Measurements from ENCODE around the gene GDAP2. TPM values are rescaled to one million over a fixed set of nuclear protein-coding genes. Genes with fewer than 3 reads are reported as not detected.

The GDAP2 gene
- total RNA-seq, 1 donor from 2014 or later: 31.6 TPM

DNA sequence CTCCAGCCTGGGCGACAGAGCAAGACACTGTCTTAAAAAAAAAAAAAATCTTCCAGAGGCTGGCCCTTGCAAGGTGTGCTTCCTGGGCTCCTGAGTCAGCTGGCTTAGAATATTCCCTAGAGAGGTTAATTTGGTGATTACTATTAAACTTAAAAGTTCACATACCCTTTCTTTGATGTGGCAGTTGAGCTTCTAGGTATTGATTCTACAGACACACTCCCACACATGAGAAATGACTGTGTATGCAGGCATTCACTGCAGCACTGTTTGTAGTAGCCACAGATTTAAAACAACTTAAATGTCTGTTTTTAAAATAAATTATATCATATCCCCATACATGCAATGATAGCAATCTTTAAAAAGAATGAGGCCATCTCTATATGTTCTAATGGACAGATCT is 93.4 kb downstream of the GDAP2 start:
- H3K27me3 Mint-ChIP-seq (ENCODE audit: low read depth, unreplicated experiment): no peaks in the 10 kb centered on the region
- no peaks in the 10 kb centered on the region for H3K9me3 Mint-ChIP-seq (ENCODE audit: unreplicated experiment)
- FAIRE-seq (peak; percentile 20), DNase-seq (ENCODE audit: low read depth) (no peak)
- Histone ChIP-seq H3K4me2 (ENCODE audit: low read length) (no peak overlapping the region), H3K4me3 (ENCODE audit: insufficient read depth, low read depth, low read length) (no peak overlapping the region), H3K9ac (ENCODE audit: low read length) (no peak overlapping the region), H3K79me2 (ENCODE audit: insufficient read depth, low read length) (no peaks in the 10 kb centered on the region), H3K4me1 (ENCODE audit: insufficient read depth, low read length) (peaks cover 18% of the 10 kb centered on the region), H4K20me1 (ENCODE audit: insufficient read depth, low read length) (no peaks in the 10 kb centered on the region), H2AFZ (ENCODE audit: low read depth, low read length) (no peak overlapping the region), H3K27me3 (ENCODE audit: insufficient read depth, low read length) (no peaks in the 10 kb centered on the region), H3K9me3 (ENCODE audit: insufficient read depth, low read depth, low read length) (no peaks in the 10 kb centered on the region), H3K36me3 (ENCODE audit: insufficient read depth, low read length) (no peaks in the 10 kb centered on the region), H3K27ac (ENCODE audit: low read depth, low read length) (no peak overlapping the region)
- TF ChIP-seq EZH2 (IDR thresholded peaks at IDR 0.05; ENCODE audit: insufficient read depth, low read length): no peak
- TF ChIP-seq, protein P1, sequence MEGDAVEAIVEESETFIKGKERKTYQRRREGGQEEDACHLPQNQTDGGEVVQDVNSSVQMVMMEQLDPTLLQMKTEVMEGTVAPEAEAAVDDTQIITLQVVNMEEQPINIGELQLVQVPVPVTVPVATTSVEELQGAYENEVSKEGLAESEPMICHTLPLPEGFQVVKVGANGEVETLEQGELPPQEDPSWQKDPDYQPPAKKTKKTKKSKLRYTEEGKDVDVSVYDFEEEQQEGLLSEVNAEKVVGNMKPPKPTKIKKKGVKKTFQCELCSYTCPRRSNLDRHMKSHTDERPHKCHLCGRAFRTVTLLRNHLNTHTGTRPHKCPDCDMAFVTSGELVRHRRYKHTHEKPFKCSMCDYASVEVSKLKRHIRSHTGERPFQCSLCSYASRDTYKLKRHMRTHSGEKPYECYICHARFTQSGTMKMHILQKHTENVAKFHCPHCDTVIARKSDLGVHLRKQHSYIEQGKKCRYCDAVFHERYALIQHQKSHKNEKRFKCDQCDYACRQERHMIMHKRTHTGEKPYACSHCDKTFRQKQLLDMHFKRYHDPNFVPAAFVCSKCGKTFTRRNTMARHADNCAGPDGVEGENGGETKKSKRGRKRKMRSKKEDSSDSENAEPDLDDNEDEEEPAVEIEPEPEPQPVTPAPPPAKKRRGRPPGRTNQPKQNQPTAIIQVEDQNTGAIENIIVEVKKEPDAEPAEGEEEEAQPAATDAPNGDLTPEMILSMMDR (IDR thresholded peaks at IDR 0.05; ENCODE audit: insufficient read depth, low read depth, low read length): no peak
- no peak overlapping the region for H3K27ac Mint-ChIP-seq (ENCODE audit: unreplicated experiment)
- no peak overlapping the region for H3K4me3 Mint-ChIP-seq (ENCODE audit: unreplicated experiment)
- H3K36me3 Mint-ChIP-seq (ENCODE audit: low read depth, unreplicated experiment): peaks cover 4% of the 10 kb centered on the region
- peaks cover 3% of the 10 kb centered on the region for H3K4me1 Mint-ChIP-seq (ENCODE audit: low read depth, unreplicated experiment)

DNA sequence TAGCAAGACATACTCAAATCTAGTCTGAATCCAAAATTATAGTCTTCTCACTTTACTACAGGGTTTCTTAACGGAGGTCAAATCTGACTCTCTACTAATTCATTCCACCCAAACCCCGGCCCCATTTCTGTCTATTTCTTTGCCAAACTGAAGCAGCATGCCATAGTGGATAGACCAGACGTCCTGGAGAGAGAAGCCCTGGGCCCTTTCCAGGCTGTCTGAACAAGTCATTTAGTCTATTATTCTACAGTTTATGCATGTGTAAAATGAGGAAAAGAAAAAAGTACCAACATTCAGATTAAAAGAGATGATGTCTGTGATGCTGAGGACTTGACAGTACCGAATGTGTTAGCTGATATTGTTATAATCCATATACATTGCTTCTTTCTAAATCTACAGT is 95.0 kb downstream of the GDAP2 start:
- no peaks in the 10 kb centered on the region for H4K20me1 ChIP-seq (ENCODE audit: insufficient read depth, low read length)
- no peaks in the 10 kb centered on the region for H3K79me2 ChIP-seq (ENCODE audit: insufficient read depth, low read length)
- no peak overlapping the region for H2AFZ ChIP-seq (ENCODE audit: low read depth, low read length)
- Mint-ChIP-seq H3K9me3 (ENCODE audit: unreplicated experiment) (no peaks in the 10 kb centered on the region), H3K36me3 (ENCODE audit: low read depth, unreplicated experiment) (peaks cover 2% of the 10 kb centered on the region), H3K4me1 (ENCODE audit: low read depth, unreplicated experiment) (peaks cover 3% of the 10 kb centered on the region), H3K27me3 (ENCODE audit: low read depth, unreplicated experiment) (no peaks in the 10 kb centered on the region), H3K27ac (ENCODE audit: unreplicated experiment) (no peak overlapping the region), H3K4me3 (ENCODE audit: unreplicated experiment) (no peak overlapping the region)
- no peaks in the 10 kb centered on the region for H3K9me3 ChIP-seq (ENCODE audit: insufficient read depth, low read depth, low read length)
- no peak overlapping the region for H3K4me3 ChIP-seq (ENCODE audit: insufficient read depth, low read depth, low read length)
- no peak overlapping the region for H3K4me2 ChIP-seq (ENCODE audit: low read length)
- H3K9ac ChIP-seq (ENCODE audit: low read length): no peak overlapping the region
- H3K27ac ChIP-seq (ENCODE audit: low read depth, low read length): no peak overlapping the region
- H3K36me3 ChIP-seq (ENCODE audit: insufficient read depth, low read length): no peaks in the 10 kb centered on the region
- TF ChIP-seq, protein P1 (IDR thresholded peaks at IDR 0.05; ENCODE audit: insufficient read depth, low read depth, low read length): no peak
- TF ChIP-seq EZH2 (IDR thresholded peaks at IDR 0.05; ENCODE audit: insufficient read depth, low read length): no peak
- no peaks in the 10 kb centered on the region for H3K27me3 ChIP-seq (ENCODE audit: insufficient read depth, low read length)
- DNase-seq (ENCODE audit: low read depth) (no peak), FAIRE-seq (no peak)
- H3K4me1 ChIP-seq (ENCODE audit: insufficient read depth, low read length): peaks cover 15% of the 10 kb centered on the region

DNA sequence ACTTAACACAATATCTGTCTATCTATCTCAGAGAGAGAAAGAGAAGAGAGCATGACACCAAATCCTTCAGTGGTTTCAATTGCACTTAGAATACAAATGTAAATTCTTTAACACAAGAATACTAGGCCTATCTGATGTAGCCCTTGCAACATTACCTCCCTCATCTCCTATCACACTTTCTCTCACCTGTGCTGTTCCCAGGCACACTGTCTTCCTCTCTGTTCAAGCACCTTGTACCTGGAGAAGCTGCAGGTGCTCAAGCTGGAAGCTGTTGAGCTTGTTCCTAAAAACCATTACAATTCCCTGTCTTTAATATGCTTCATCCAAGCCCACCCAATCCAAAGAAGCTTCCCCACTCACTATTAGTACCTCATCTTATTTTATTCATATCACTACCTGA is 97.0 kb downstream of the GDAP2 start:
- Histone ChIP-seq H3K4me1 (ENCODE audit: insufficient read depth, low read length) (peaks cover 9% of the 10 kb centered on the region), H3K79me2 (ENCODE audit: insufficient read depth, low read length) (no peaks in the 10 kb centered on the region), H3K4me2 (ENCODE audit: low read length) (no peak overlapping the region), H3K27me3 (ENCODE audit: insufficient read depth, low read length) (no peaks in the 10 kb centered on the region), H3K9ac (ENCODE audit: low read length) (no peak overlapping the region), H3K4me3 (ENCODE audit: insufficient read depth, low read depth, low read length) (no peak overlapping the region), H4K20me1 (ENCODE audit: insufficient read depth, low read length) (no peaks in the 10 kb centered on the region), H2AFZ (ENCODE audit: low read depth, low read length) (no peak overlapping the region), H3K27ac (ENCODE audit: low read depth, low read length) (no peak overlapping the region), H3K36me3 (ENCODE audit: insufficient read depth, low read length) (no peaks in the 10 kb centered on the region), H3K9me3 (ENCODE audit: insufficient read depth, low read depth, low read length) (no peaks in the 10 kb centered on the region)
- Mint-ChIP-seq H3K27me3 (ENCODE audit: low read depth, unreplicated experiment) (no peaks in the 10 kb centered on the region), H3K27ac (ENCODE audit: unreplicated experiment) (no peak overlapping the region), H3K4me3 (ENCODE audit: unreplicated experiment) (no peak overlapping the region), H3K36me3 (ENCODE audit: low read depth, unreplicated experiment) (no peaks in the 10 kb centered on the region), H3K4me1 (ENCODE audit: low read depth, unreplicated experiment) (peaks cover 4% of the 10 kb centered on the region), H3K9me3 (ENCODE audit: unreplicated experiment) (no peaks in the 10 kb centered on the region)
- no peak for TF ChIP-seq EZH2 (IDR thresholded peaks at IDR 0.05; ENCODE audit: insufficient read depth, low read length)
- TF ChIP-seq, protein P1 (IDR thresholded peaks at IDR 0.05; ENCODE audit: insufficient read depth, low read depth, low read length): no peak
- DNase-seq (ENCODE audit: low read depth) (no peak), FAIRE-seq (no peak)

All from astrocyte (in vitro differentiated cells and primary cell).